GM23338 (cell line): ENCODE data around the gene RAB3GAP2. TPM values are rescaled to one million over a fixed set of nuclear protein-coding genes. Genes with fewer than 3 reads are reported as not detected.

Source experiments
- ATAC-seq: fragments of 200-7000 bp; cut with Tn5 transposase; 3 replicates; pipeline ENCODE4 v1.9.1; 2020
- DNase-seq: peaks from one replicate; pipeline ENCODE4 v3.0.0-alpha.2; 2015; ENCODE audit warnings: low spot score
- H2AFZ ChIP-seq: fragments of 200-600 bp; sonication (generic); 2 replicates; pipeline ENCODE4 v1.8.0; 2016; ENCODE audit warnings: antibody characterized with exemption, mild to moderate bottlenecking, moderate library complexity
- H3F3A ChIP-seq: fragments of 200-600 bp; sonication (generic); replicated peaks from 2 replicates; pipeline ENCODE4 v1.8.0; 2017; ENCODE audit warnings: antibody characterized with exemption, mixed run types, low read depth
- H3K27ac ChIP-seq: fragments of 200-600 bp; sonication (generic); 2 replicates; pipeline ENCODE4 v1.6.1; 2016; ENCODE audit warnings: low read depth
- H3K27me3 ChIP-seq: fragments of 200-600 bp; sonication (generic); 2 replicates; pipeline ENCODE4 v1.8.0; 2016; ENCODE audit warnings: mild to moderate bottlenecking, mixed run types, moderate library complexity; ENCODE audit not compliant: insufficient read depth
- H3K36me3 ChIP-seq: fragments of 200-600 bp; sonication (generic); 2 replicates; pipeline ENCODE4 v1.8.0; 2016; ENCODE audit warnings: mild to moderate bottlenecking; ENCODE audit not compliant: insufficient read depth
- H3K4me1 ChIP-seq: fragments of 200-600 bp; sonication (generic); 2 replicates; pipeline ENCODE4 v1.8.0; 2016; ENCODE audit warnings: mild to moderate bottlenecking, moderate library complexity; ENCODE audit not compliant: insufficient read depth
- H3K4me2 ChIP-seq: fragments of 200-600 bp; sonication (generic); 2 replicates; pipeline ENCODE4 v1.7.1; 2017; ENCODE audit warnings: mixed run types
- H3K4me3 ChIP-seq: fragments of 200-600 bp; sonication (generic); 2 replicates; pipeline ENCODE4 v1.6.1; 2016; ENCODE audit warnings: mixed run types
- H3K79me2 ChIP-seq: fragments of 200-600 bp; sonication (generic); replicated peaks from 2 replicates; pipeline ENCODE4 v1.8.0; 2017; ENCODE audit warnings: mild to moderate bottlenecking; ENCODE audit not compliant: insufficient read depth
- H3K9me2 ChIP-seq: fragments of 200-600 bp; sonication (generic); 2 replicates; pipeline ENCODE4 v1.8.0; 2017; ENCODE audit not compliant: insufficient read depth
- H4K20me1 ChIP-seq: fragments of 200-600 bp; sonication (generic); replicated peaks from 2 replicates; pipeline ENCODE4 v1.8.0; 2017; ENCODE audit warnings: mild to moderate bottlenecking; ENCODE audit not compliant: insufficient read depth
- H3K27ac Mint-ChIP-seq: 2 replicates; pipeline ENCODE4 v1.8.0; 2020; ENCODE audit warnings: inconsistent platforms, mild to moderate bottlenecking, moderate library complexity, mixed read lengths
- H3K27me3 Mint-ChIP-seq: 3 replicates; pipeline ENCODE4 v1.8.0; 2022; ENCODE audit warnings: low read depth, mild to moderate bottlenecking, moderate library complexity, mixed read lengths, inconsistent platforms; ENCODE audit not compliant: insufficient read depth, poor library complexity
- H3K36me3 Mint-ChIP-seq: 3 replicates; pipeline ENCODE4 v1.8.0; 2021; ENCODE audit warnings: low read depth, mild to moderate bottlenecking, inconsistent platforms, moderate library complexity, mixed read lengths
- H3K4me1 Mint-ChIP-seq: 3 replicates; pipeline ENCODE4 v1.8.0; 2020; ENCODE audit warnings: mild to moderate bottlenecking, inconsistent platforms, mixed read lengths
- H3K4me3 Mint-ChIP-seq: 3 replicates; pipeline ENCODE4 v1.8.0; 2021; ENCODE audit warnings: moderate library complexity, mild to moderate bottlenecking, inconsistent platforms, mixed read lengths
- H3K9me3 Mint-ChIP-seq: 3 replicates; pipeline ENCODE4 v1.8.0; 2020; ENCODE audit warnings: moderate library complexity, mild to moderate bottlenecking, inconsistent platforms, mixed read lengths
- CREB1 ChIP-seq: fragments of 250-450 bp; sonication (Bioruptor Pico); IDR thresholded peaks from 2 replicates; pipeline ENCODE4 v1.5.0; 2020; ENCODE audit warnings: low read depth, mild to moderate bottlenecking, moderate library complexity
- CTCF ChIP-seq, 2 experiments: fragments of 200-600 bp in 1 of 2; sonication (generic) in 1 of 2; conservative IDR thresholded peaks; 2 replicates each; pipeline versions ENCODE4 v1.5.1 to v1.6.1; 2016 to 2017; ENCODE audit warnings: antibody characterized with exemption in 2 of 2, low read depth in 2 of 2, mild to moderate bottlenecking in 2 of 2, moderate library complexity in 1 of 2
- ETS1 ChIP-seq: IDR thresholded peaks from 2 replicates; pipeline ENCODE4 v1.6.1; 2016; ENCODE audit warnings: antibody characterized with exemption
- EZH2 ChIP-seq: fragments of 200-600 bp; sonication (generic); IDR thresholded peaks from one replicate; pipeline ENCODE4 v1.8.0; 2017; ENCODE audit warnings: antibody characterized with exemption, mild to moderate bottlenecking, low read depth; ENCODE audit not compliant: unreplicated experiment
- EZH2phosphoT487 ChIP-seq: fragments of 200-600 bp; sonication (generic); IDR thresholded peaks from one replicate; pipeline ENCODE4 v1.8.1; 2018; ENCODE audit warnings: antibody characterized with exemption; ENCODE audit not compliant: unreplicated experiment
- JUNB ChIP-seq: IDR thresholded peaks from one replicate; pipeline ENCODE4 v1.6.1; 2016; ENCODE audit warnings: antibody characterized with exemption; ENCODE audit not compliant: unreplicated experiment
- NANOG ChIP-seq: IDR thresholded peaks from 2 replicates; pipeline ENCODE4 v1.6.1; 2016; ENCODE audit warnings: antibody characterized with exemption, borderline replicate concordance
- POLR2AphosphoS5 ChIP-seq: IDR thresholded peaks from 2 replicates; pipeline ENCODE4 v1.6.1; 2016; ENCODE audit warnings: antibody characterized with exemption, low read depth
- REST ChIP-seq: IDR thresholded peaks from one replicate; pipeline ENCODE4 v1.6.1; 2018; ENCODE audit warnings: antibody characterized with exemption; ENCODE audit not compliant: unreplicated experiment
- STAT1 ChIP-seq: IDR thresholded peaks from one replicate; pipeline ENCODE4 v1.6.1; 2016; ENCODE audit warnings: antibody characterized with exemption; ENCODE audit not compliant: unreplicated experiment
- ZNF114 ChIP-seq: fragments of 250-450 bp; sonication (Bioruptor Pico); IDR thresholded peaks from 2 replicates; pipeline ENCODE4 v1.5.0; 2020; ENCODE audit warnings: mild to moderate bottlenecking, moderate library complexity
- ZNF331 ChIP-seq: fragments of 250-450 bp; sonication (Bioruptor Pico); IDR thresholded peaks from 2 replicates; pipeline ENCODE4 v1.5.0; 2020; ENCODE audit warnings: low read depth, mild to moderate bottlenecking, moderate library complexity
- ZNF462 ChIP-seq: fragments of 250-450 bp; sonication (Bioruptor Pico); IDR thresholded peaks from 2 replicates; pipeline ENCODE4 v1.5.0; 2020; ENCODE audit warnings: mild to moderate bottlenecking, moderate library complexity
- polyA plus RNA-seq: library from polyadenylated mRNA; unstranded; fragments of >200 nt; fragmentation: Nextera tagmentation; extraction: Ambion mirVana; gene quantifications from 2 replicates; pipeline ENCODE4 v1.2.1, GENCODE V29; 2016
- total RNA-seq: library from RNA; depleted of rRNA; stranded (reverse); fragments of >200 nt; shearing (Covaris generic); gene quantifications from 2 replicates; pipeline ENCODE4 v1.2.3, GENCODE V29; 2014

Gene RAB3GAP2
- total and polyA plus RNA-seq, 2 experiments from 2014 or later: 19.4 to 44.6 TPM

GRCh38 chr1:220283625-220284024 is 11.4 kb upstream of the RAB3GAP2 start:
- Histone ChIP-seq H4K20me1 (no peaks in the 10 kb centered on the region), H3K9me2 (no peaks in the 10 kb centered on the region), H3K4me3 (no peak overlapping the region), H2AFZ (no peak overlapping the region), H3K27ac (no peak overlapping the region), H3K4me1 (no peaks in the 10 kb centered on the region), H3K27me3 (no peaks in the 10 kb centered on the region), H3K36me3 (no peaks in the 10 kb centered on the region), H3K79me2 (no peaks in the 10 kb centered on the region), H3F3A (no peaks in the 10 kb centered on the region), H3K4me2 (no peak overlapping the region)
- DNase-seq (no peak), ATAC-seq (no peak)
- Mint-ChIP-seq H3K4me3 (no peak overlapping the region), H3K27me3 (peaks cover 5% of the 10 kb centered on the region), H3K4me1 (no peaks in the 10 kb centered on the region), H3K36me3 (no peaks in the 10 kb centered on the region), H3K9me3 (no peaks in the 10 kb centered on the region), H3K27ac (no peak overlapping the region)
- no peak for TF ChIP-seq STAT1
- TF ChIP-seq NANOG: no peak
- TF ChIP-seq ZNF462 (CRISPR knock-in tag): no peak
- no peak for TF ChIP-seq ETS1
- TF ChIP-seq JUNB: no peak
- TF ChIP-seq EZH2: no peak
- TF ChIP-seq EZH2phosphoT487: no peak
- no peak for TF ChIP-seq REST
- no peak for TF ChIP-seq CTCF (conservative IDR thresholded peaks at IDR 0.05; ENCODE audit: low read depth in 2 of 2)
- TF ChIP-seq ZNF331 (CRISPR knock-in tag): no peak
- TF ChIP-seq CREB1 (CRISPR knock-in tag): no peak
- TF ChIP-seq POLR2AphosphoS5: no peak
- no peak for TF ChIP-seq ZNF114
